Bronchial epithelial cell (primary cell): ENCODE data around the gene CST6. TPM values are rescaled to one million over a fixed set of nuclear protein-coding genes. Genes with fewer than 3 reads are reported as not detected.

Experiments
- DNase-seq: peaks from one replicate; pipeline ENCODE4 v3.0.0-alpha.2; 2010; ENCODE audit warnings: low read depth
- FAIRE-seq: peaks from 2 replicates; lab custom pipeline; 2011; peaks lifted over from hg19 to GRCh38; lab: Jason Lieb, UNC
- H3K27me3 ChIP-seq: 2 replicates; pipeline ENCODE4 v1.5.1; 2011; ENCODE audit warnings: low read length; ENCODE audit not compliant: control insufficient read depth, insufficient read depth
- H3K36me3 ChIP-seq: 2 replicates; pipeline ENCODE4 v1.5.1; 2011; ENCODE audit warnings: low read length; ENCODE audit not compliant: control insufficient read depth, insufficient read depth
- H3K4me3 ChIP-seq: 2 replicates; pipeline ENCODE4 v1.5.1; 2011; ENCODE audit warnings: mild to moderate bottlenecking, low read depth, low read length, control low read depth
- total RNA-seq: library from RNA; depleted of rRNA; stranded (reverse); fragments of >200 nt; gene quantifications from 2 replicates; pipeline ENCODE4 v1.2.1, GENCODE V29; 2014
- TF ChIP-seq, protein P1 (sequence below): IDR thresholded peaks from 2 replicates; pipeline ENCODE4 v1.5.1; 2011; ENCODE audit warnings: mild to moderate bottlenecking, moderate library complexity, low read length, control low read depth, inconsistent platforms; ENCODE audit not compliant: insufficient read depth, severe bottlenecking

Gene CST6
- total RNA-seq, 1 donor from 2014 or later: 3.9 TPM

DNA sequence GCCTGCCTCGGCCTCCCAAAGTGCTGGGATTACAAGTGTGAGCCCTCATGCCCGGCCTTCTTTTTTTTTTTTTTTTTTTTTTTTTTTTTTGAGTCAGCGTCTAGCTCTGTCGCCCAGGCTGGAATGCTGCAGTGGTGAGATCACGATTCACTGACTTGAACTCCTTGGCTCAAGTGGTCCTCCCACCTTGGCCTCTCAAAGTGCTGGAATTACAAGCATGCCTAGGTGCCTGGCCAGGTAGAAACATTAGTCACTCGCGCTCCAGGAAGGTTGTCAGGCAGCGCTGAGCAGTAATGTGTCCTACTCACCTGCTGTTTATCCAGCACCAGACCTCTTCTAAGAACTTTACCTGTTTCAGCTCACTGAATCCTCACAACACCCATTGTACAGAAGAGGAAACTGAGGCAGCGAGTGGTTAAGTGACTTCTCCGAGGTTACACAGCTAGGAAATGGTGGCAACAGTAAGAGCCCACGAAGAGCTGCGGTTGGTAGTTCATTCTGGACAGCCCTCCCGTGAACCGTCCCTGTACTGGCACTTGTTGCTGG is 496 bp upstream of the CST6 start:
- peak; percentile 98 for DNase-seq
- Histone ChIP-seq H3K36me3 (no peaks in the 10 kb centered on the region), H3K27me3 (no peaks in the 10 kb centered on the region), H3K4me3 (no peak overlapping the region)
- TF ChIP-seq, protein P1, sequence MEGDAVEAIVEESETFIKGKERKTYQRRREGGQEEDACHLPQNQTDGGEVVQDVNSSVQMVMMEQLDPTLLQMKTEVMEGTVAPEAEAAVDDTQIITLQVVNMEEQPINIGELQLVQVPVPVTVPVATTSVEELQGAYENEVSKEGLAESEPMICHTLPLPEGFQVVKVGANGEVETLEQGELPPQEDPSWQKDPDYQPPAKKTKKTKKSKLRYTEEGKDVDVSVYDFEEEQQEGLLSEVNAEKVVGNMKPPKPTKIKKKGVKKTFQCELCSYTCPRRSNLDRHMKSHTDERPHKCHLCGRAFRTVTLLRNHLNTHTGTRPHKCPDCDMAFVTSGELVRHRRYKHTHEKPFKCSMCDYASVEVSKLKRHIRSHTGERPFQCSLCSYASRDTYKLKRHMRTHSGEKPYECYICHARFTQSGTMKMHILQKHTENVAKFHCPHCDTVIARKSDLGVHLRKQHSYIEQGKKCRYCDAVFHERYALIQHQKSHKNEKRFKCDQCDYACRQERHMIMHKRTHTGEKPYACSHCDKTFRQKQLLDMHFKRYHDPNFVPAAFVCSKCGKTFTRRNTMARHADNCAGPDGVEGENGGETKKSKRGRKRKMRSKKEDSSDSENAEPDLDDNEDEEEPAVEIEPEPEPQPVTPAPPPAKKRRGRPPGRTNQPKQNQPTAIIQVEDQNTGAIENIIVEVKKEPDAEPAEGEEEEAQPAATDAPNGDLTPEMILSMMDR: no peak
- FAIRE-seq: peak; percentile 58

DNA sequence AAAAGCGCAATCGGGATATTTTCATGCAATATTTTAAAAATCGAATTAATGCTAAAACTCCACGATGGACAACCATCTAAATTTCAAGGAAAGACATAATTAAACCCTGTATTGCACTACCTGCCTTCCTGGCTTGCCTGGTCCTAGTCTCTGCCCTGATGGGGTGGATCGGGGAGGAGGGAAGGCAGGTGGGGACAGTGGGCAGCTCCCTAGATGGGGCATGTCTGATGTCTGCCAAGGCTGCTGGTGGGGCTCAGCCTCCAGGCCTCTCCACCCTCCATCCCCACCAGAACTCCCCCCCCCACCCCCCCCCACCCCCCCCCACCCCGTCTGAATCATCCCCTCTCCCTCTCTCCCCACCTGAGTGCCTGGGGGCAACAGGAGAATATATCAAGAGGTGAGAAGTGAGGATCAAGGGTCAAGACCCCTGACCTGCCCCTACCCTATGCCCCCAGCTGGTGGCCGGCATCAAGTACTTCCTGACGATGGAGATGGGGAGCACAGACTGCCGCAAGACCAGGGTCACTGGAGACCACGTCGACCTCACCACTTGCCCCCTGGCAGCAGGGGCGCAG is 650 bp downstream of the CST6 start:
- no peaks in the 10 kb centered on the region for H3K27me3 ChIP-seq
- FAIRE-seq (no peak), DNase-seq (no peak)
- TF ChIP-seq, protein P1: no peak
- H3K4me3 ChIP-seq: no peak overlapping the region
- H3K36me3 ChIP-seq: no peaks in the 10 kb centered on the region

DNA sequence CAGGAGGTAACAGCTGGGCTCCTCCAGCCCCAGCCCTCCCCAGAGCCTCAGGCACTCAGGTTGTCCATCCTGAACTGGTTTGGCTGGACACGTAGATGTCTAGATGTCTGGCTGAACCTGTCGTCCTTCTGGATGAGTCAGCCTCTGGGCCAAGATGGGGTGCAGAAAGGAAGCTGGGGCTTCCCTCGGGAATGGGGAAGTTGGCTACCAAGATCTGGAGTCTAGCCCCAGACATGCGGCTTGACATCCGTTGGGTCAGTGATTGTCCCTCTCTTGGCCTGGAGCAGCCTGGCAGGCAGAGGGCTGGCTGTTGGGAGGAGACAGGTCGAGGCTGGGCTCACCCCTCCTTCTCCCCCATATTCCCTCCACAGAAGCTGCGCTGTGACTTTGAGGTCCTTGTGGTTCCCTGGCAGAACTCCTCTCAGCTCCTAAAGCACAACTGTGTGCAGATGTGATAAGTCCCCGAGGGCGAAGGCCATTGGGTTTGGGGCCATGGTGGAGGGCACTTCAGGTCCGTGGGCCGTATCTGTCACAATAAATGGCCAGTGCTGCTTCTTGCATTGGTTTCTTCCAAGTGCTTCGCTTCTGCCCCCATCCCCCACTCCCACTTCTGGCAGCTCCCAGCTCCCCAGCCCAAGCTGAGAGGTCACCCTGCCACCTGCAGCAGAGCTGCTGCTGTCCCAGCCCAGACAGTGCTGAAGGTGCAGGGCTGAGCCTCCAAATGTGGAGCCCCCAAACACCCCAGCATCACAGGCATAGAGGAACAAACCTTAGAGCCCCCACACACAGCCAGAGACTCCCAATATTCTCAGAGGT is 1.3 kb downstream of the CST6 start:
- H3K27me3 ChIP-seq: no peaks in the 10 kb centered on the region
- FAIRE-seq (peak; percentile 84), DNase-seq (peak; percentile 71)
- H3K36me3 ChIP-seq: no peaks in the 10 kb centered on the region
- H3K4me3 ChIP-seq: no peak overlapping the region
- TF ChIP-seq, protein P1: no peak

DNA sequence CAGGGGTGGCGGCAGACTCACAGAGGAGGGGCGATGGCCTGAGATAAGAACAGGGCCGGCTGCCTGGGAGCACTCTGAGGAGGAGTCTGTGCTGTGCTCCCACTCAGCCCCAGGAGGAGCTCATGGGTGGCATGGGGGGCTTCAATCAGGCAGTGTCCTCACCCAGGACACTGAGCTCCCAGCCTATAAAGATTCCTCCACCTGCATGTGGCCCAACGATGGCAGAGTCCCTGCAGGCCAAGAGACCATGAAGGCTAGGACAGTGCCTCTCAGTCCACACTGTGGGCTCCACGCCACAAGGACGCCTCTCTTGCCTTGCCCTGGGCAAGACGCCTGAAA is 1.9 kb downstream of the CST6 start:
- Histone ChIP-seq H3K4me3 (no peak overlapping the region), H3K27me3 (no peaks in the 10 kb centered on the region), H3K36me3 (no peaks in the 10 kb centered on the region)
- TF ChIP-seq, protein P1: no peak
- DNase-seq: no peak
- FAIRE-seq: no peak

DNA sequence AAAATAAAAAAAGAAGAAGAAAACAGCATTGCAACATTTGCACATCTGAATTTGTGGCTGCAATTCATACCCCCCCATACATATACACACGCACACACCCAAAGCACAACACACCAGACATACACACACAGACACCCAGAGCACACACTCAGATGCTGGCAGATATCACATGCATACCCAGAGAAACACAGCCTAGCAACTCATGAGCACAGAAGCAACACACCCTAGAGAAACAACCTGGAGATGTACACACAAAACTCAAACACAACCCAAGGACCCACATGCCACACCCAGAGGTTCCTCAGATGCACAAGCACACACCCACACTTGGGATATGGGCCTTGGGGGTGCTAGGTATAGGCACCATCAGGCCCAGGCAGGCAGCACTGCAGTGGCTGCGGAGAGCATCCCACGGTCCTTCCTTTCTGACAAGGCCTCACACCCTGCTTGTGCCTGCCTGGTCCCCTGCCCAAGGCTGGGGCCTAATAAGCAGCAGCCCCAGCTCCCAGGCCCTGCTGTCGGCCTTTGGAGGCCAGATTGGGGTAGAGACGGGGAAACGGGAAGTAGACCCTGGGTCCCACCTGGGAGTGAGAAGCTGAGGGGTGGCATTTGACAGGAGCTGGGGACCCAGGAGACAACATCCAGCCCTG is 3.1 kb downstream of the CST6 start:
- DNase-seq (no peak), FAIRE-seq (no peak)

More for the DNA sequence above, 3.1 kb downstream of the CST6 start:
- TF ChIP-seq, protein P1: no peak
- Histone ChIP-seq H3K4me3 (no peak overlapping the region), H3K36me3 (no peaks in the 10 kb centered on the region), H3K27me3 (no peaks in the 10 kb centered on the region)
